Amniotic epithelial cell (primary cell): ENCODE results near the gene CD226.
"Not testable (repeated sequence)": the region's sequence is repeated elsewhere in the genome, so short reads cannot be mapped to it uniquely, and the experiment has no call there.

Experiments used
- DNase-seq: peaks from one replicate; pipeline ENCODE4 v3.0.0-alpha.2; 2010; ENCODE audit warnings: low read depth

Gene CD226

DNA sequence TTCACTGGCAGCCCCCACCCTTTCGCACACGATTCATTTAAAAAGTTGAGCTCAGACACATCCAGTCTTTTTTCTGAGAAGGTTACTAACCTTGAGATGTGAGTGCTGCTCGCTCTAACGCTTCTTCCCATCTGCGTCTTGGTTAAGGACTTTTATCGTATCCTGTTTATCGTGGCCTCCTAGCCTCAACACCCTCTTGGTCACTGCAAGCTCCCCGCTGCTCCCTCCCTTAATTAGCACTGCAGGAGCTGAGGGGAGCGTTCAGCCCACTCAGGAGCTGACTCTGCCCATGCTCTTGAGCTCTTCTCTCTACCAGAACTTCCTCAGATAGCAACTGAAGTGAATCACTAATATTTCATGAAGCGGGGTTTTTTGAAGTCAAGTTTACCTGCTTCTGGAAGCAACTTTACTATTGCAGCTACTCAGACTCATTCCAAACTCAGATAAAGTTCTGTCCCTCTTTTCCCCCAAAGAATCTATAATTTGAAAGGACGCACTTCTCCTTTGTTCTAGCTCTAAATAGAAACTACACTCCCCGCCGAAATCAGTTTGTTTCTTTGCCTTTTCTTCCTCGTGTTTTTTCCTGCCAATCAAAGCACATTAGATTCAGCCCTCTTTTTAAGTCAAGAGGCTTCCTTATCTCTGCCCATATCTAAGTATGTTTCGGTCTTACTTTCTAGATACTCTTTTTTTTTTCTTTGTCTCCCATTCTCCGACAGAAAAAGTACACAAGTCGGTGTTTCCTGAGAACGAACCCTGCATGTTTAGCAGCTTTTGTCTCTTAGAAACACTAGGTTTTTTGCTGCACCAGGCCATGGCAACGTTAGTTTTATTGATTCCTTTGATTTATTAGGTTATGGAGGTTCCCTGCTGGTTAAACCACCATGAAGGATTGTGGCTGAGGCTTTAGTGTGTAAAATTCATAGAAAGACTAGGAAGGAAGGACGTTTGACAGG, 9.3 kb upstream of the CD226 start:
- no peak for DNase-seq

DNA sequence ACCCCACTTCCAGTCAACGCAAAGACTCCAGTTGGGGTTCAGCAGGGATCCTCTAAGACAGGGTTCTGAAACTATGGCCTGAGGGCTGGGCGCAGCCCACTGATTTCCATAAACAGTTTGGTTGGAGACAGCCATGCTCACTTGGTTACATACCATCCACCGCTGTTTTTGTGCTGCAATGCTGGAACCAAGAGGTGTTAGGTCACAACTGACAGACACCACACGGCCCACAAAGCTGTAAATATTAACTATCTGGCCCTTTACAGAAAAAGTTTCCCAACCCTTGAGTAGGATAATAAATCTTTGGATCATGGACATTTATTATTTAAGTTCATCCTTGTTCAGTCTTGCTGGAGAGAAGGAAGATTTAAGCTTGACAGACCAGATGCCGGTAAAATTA, 8.4 kb upstream of the CD226 start:
- peak; percentile 23 for DNase-seq

DNA sequence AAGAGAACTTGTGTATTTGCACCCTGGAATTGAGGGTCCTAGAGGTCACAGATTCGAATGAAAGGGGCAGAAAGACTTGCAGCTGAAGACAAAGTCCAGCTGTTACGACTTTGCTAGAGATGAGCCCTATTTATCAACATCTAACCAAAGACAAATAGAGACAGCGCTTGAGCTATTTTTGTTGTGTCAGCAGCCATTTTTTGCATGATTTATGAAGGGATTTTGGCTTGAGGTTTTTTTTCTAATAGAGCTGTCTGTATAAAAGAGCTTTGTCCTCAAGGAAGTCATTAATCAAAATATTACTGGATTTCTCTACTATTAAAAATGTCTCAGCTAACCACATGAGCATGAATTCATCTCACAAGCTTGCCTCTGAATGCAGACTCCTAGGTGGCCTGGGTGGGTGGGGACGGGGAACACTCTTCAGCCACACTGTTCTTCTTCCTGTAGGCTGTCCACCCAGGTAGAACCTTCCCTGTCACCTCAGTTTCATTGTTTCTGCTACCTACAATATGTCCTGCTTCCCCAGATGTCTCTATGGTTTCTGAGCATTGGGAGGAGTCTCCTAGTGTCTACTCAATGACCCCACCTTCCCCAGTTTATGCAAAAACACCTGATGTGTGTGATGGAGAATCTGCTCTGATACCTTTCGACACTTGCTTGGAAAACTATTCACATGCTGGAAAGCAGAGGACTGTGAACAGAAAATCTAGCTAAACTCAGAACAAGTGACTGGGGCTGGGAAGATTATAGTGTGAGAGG, 7.2 kb upstream of the CD226 start:
- DNase-seq = peak; percentile 64

DNA sequence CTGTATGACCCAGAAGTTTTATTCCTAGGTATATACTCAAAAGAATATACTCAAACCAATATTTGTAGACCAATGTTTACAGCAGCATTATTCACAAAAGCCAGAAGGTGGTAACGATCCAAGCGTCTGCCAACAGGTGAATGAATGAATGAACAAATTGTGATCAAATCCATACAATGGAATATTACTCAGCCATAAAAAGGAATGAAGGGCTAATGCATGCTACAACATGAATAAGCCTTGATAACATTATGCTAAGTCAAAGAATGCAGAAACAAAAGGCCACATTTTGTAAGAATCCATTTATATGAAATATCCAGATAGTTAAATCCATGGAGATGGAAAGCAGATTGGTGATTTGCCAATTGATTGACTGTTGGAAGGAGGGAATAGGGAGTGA, 5.5 kb upstream of the CD226 start:
- no peak for DNase-seq

DNA sequence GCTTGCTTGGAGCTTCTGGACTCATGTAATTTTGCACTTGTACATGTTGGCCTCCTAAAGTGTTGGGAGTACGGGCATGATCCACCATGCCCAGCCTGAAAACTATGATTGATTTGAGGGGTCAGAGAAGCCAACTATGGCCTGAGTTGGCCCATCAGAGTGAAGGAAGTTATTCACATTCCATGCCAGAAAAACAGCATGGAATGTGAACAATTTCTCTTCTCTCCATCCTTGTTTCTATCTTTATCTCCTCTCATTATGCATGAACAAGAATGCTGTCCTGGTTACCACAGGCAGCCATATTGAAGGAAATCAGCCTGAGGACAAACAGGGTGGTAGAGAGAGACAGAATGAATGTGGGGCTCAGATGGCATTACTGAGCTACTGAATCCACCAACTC, 3.5 kb upstream of the CD226 start:
- peak; percentile 80 for DNase-seq

DNA sequence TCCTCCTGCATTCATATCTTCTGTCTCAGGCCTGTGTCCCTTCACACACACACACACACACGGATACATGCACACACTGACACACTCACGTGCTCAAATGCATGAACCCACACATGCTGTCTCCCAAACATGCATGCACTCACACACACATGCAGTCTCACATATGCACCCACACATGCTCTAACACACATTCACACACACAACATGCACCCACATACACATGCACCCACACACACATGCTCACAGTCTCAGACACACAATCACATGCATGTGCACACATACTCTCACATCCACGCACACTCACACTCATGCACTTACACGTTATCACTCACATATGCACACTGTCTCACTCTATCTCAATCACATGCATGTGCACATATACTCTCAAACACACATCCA, 1.9 kb upstream of the CD226 start:
- no peak for DNase-seq

DNA sequence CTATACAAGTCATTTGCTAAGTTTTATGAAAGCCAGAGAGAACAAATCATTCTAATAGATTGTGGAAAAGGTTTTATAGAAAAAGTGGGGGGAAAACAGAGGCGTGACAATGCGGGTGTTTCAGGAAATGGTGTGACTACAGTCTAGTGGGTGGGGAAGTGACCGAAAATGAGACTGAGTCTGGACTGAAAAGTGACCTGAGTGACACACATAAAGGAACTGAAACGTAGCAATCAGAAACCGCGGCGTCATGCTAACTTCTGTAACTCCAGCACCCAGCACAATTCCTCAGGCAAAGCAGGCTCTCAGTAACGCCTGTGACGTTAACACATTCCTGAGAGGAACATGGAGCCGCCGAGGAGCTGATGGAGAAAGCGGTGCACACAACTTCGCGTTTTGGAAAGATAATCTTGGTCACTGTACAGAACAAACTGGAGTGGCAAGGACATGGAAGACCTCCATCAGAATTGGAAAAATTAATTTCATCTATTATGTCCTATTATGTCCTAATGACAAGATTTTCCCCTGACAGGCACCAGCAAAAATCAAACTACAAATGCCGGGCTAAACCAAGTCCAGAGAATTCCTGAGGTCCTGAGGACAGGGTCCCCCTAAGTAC, 1.4 kb upstream of the CD226 start:
- peak; percentile 50 for DNase-seq

DNA sequence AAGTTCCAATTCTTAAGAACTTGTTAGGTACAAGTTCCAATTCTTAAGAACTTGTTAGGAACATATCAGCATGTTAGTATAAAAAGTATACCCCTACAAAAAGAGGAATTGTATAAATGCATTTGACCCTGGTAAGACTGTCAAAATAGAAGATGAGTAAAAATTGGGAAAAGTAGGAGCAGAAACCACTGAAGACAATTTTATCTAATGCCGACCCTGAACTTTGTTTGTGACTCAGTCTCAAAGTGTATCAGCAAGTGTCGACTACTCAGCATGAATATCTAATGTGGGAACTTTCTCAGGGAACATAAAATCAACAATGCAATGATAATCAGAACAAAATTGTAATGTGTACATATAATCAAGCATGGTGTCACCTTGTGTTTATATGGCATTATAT, 583 bp upstream of the CD226 start:
- DNase-seq = peak; percentile 36

DNA sequence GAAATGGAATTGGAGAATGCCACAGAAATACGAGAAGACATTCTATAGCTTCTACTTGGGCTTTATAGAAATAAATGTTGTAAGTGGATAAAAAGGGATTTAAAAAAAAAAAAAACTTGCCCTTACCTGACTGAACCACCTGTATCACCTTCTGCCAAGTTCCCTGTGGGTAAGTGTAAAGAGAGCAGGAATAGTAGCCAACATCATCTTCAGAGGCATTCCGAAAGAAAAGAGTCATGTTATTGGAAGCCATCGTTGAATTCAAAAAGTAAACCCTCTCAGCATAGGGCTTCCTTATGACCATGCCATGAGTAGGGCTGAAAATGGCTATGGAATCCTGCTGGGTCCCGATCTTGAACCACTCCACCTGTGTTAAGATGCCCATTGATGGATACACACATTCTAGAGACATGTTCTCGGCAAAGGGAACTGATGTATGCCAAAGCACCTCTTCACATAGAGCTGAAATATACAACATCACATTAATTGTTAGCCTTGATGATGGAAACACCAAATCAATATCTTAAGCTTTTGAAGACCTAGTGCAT, 991 bp downstream of the CD226 start:
- no peak for DNase-seq

DNA sequence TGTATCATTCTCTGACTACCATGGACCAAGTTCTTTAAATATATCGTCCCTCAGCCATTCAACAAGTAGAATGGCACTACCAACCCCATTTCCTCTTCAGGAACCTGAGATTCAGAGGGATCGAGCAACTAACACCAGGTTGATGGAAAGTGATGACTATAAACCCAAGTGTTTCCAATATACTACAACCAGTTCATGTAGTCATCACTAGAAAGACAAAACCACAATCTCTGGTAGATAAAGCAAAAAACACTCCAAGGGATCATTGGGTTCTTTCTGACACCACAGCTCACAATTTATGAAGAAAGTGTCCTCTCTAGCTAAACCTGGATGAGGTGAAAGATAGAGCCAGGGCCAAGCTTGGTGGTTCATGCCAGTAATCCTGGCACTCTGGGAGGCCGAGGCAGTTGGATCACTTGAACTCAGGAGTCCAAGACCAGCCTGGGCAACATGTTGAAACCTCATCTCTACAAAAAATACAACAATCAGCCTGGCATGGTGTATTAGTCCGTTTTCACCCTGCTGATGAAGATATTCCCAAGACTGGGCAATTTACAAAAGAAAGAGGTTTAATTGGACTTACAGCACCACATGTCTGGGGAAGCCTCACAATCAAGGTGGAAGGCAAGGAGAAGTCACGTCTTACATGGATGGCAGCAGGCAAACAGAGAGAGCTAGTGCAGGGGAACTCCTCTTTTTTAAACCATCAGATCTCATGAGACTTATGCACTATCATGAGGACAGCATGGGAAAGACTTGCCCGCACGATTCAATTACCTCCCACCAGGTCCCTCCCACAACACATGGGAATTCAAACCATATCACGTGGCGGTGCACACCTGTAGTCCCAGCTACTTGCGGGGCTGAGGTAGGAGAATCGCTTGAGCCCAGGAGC, 2.2 kb downstream of the CD226 start:
- DNase-seq = no peak

DNA sequence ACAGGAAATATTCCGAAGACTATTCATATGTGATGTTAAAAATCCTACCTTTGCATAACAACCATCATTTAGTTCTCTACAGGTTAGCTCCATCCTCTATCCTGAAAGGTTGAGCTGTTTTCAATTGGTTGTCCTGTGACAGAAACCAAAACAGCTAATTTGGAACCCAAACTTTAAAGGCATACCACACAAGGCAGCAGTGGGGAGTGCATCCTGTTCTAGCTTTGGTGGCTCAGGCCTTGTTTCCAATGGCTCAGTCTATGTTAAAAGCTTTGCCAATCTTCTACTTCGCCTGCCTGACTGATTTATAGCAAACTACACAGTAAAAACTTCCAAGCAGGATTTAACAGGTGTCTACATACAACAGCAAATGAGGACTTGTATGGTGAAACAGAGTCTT, 3.2 kb downstream of the CD226 start:
- no peak for DNase-seq

DNA sequence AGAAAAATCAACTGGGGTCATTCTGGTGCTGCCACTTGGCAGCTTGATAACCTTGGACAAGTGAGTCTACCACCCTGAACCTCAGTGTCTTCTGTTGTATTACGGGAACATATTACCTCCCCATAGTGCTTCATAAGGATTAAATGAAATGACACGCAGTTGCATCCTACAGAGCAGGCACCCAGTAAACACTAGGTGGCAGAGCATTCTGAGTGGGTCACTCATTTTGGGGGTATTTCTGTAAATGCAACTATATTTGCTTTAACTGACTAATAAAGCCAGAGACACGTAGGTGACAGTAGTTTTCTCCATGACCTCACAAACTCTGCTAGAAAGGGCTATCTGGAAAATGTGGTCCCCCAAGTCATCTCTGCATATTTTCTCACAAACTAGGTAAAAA, 4.7 kb downstream of the CD226 start:
- no peak for DNase-seq

DNA sequence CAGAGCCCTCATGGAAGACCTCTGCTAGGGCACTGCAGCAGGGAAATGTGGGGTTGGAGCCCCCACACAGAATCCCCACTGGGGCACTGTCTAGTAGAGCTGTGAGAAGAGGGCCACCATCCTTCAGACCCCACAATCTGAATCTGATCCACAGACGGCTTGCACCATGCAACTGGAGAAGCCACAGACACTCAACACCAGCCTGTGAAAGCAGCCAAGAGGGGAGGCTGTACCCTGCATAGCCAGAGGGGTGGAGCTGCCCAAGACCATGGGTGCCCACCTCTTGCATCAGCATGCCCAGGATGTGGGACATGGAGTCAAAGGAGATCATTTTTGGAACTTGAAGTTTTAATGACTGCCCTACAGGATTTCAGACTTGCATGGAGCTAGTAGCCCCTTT, 6.5 kb downstream of the CD226 start:
- DNase-seq = no peak

DNA sequence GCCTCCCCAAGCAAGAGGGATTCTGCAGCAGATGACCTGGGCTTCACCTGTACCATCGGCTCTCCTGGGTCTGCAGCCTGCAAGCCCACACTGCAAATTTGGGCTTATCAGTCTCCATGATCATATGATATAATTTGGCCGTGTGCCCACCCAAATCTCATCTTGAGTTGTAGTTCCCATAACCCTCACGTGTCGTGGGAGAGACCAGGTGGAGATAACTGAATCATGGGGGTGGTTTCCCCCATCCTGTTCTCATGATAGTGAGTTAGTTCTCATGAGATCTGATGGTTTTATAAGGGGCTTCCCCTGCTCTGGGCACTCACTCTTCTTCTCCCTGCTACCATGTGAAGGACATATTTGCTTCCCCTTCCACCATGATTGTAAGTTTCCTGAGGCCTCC, 7.9 kb downstream of the CD226 start:
- DNase-seq = not testable (repeated sequence)

DNA sequence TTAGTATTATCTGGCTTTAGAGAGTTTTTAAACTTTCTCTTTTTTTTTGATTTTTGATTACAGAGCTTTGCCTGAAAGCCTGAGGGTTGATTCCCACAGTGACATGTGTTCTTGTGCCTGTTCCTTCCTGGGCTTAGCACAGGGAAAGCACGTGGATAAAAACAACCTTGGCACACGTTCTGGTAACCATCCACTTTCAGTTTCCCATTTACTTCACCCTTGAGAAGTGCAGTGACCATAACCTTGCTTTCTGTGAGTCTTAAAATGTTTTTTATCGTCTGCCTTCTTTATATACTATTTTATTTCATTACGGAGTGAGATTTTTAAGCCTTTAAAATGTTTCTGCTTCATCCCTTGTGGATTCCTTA, 11.5 kb downstream of the CD226 start:
- no peak for DNase-seq

DNA sequence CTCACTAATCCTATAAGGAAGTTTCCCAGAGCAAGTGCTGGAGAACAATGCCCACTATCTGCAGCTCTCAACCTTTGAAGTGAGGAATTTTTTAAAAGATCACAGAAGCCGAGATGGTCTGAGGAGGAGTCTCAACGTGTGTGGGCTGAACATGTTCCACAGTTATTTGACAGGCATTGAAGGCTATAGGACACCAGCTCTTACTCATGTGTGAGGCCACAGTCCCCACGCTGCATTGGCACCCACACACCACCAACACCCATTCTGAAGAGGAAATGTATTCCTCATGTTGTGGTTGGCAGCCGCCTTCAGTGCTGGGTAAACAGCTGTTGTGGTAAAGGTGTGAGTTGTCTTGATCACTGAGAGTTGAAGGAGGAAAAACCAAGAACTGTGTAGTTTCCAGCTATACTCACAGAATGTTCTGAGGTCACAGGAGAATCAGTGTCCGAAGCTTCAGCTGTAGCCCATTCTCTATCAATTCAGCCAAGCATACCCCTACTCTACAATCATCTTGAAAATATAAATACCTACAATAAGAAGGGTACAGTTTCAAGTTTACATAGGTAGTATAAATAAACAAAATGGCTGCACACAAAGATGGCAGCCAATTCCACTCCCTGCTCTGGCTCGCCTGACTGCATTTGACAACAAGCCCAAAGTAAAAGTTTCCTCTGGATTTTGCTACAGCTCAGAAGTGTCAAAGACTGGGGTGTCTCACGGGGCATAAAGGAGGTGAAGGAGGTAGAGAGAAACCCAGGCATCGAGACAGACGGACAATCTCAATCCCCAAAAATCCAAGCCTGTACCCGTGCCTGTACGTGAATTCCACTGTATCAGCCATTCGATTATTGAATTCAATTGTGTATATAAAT, 12.1 kb downstream of the CD226 start:
- no peak for DNase-seq

DNA sequence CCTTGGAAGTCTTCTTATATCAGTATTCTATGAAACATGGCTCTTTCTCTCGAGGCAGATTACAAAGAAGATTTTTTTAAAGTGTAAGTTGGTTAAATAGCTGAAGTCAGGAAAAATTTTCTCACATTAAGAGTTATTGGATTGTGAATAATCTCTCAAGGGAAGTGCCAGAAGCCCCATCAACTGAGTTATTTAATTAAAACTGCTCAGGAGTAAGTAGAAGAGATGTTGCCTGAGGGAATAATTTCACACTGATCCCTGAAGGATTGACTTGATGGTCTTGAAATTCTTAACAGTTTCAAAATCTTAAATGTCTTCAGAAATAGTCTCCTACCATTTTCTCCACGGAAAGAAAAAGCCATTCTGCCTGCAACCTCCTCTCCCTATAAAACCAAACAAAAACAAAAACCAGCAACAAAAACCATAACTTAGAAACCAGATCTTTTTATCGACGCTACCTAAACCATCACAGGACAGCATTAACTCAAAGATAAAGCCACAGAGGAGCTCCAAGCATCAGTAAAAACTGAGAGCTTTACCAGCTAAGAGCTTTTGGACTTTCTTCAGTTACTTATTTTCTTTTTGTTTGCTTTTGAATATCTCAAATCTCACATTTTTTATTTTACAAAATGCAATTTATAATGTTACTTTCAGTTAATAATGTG, 12.9 kb downstream of the CD226 start:
- no peak for DNase-seq

DNA sequence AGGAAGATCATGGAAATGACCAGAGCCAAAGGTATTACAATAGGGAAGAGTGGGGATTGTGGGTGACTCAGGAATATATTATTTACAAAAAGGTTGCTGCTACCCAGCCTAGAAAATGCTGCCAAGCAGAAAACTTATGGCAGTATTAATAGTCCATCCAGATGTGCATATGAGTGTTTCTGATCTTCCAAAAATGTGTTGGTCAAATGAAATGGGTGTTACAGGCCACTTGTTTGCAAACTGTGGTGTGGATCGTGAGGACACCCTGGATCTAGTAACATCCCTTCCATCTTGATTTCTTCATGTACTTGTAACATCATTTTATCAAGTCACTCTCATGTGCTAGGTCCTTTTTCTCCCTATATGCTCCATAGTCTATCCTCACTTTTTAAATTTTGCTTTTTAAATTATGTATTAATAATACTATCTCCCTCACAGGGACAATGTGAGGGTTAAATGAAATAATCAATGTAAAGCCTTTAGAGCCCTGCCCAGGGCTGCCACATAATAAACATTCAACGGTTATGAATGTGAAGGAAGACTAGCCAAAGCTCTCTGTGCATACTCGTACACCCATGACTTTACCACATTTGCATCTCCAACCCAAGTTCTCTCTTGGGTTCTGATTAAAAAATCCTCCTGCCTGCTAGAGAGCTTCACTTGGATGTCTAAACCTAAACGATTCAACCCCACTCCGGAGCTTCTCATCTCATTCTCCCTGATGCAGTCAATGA, 18.5 kb downstream of the CD226 start:
- DNase-seq = no peak

DNA sequence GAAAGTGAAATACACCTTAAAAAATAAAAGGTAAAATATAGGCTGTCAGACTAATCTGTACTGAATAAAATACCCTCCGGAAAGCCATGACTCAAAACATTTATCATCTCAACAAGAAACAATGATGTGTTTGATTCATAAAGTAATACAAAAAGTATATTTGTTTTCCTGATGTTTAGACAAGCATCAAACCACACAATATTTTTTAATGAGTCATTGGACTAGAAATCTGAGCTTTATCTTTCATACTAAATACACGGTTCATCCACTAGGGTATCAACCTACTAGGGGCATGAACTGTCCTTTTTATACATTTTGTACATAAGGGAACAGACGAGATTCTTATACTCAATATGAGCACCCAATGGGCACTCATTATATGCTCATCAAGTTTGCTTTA, 31.3 kb downstream of the CD226 start:
- peak; percentile 29 for DNase-seq
